Activated naive CD4-positive, alpha-beta T cell treated with anti-CD3 and anti-CD28 coated beads, Interleukin-2, amount 10 ng/mL, durations not matched to agents 7 days and 5 days (primary cell): ENCODE results near the gene PKDCC.

Experiments
- CTCF ChIA-PET: fragments of 350-600 bp; sonication (Branson Sonifier 250); formaldehyde crosslinking; loops from one replicate; lab custom pipeline; 2021; ENCODE audit warnings: antibody characterized with exemption; lab: Charles Lee
- DNase-seq: peaks from one replicate; pipeline ENCODE4 v3.0.0-alpha.2; 2020
- H3K27ac Mint-ChIP-seq: one replicate; pipeline ENCODE4 v1.8.0; 2021; ENCODE audit warnings: mild to moderate bottlenecking, moderate library complexity, mixed read lengths
- H3K27me3 Mint-ChIP-seq: one replicate; pipeline ENCODE4 v1.8.0; 2021; ENCODE audit warnings: mild to moderate bottlenecking, mixed read lengths
- H3K36me3 Mint-ChIP-seq: one replicate; pipeline ENCODE4 v1.8.0; 2021; ENCODE audit warnings: mixed read lengths
- H3K4me1 Mint-ChIP-seq: one replicate; pipeline ENCODE4 v1.8.0; 2021; ENCODE audit warnings: mixed read lengths
- H3K4me3 Mint-ChIP-seq: one replicate; pipeline ENCODE4 v1.8.0; 2021; ENCODE audit warnings: mild to moderate bottlenecking, moderate library complexity, mixed read lengths
- H3K9me3 Mint-ChIP-seq: one replicate; pipeline ENCODE4 v1.8.0; 2021; ENCODE audit warnings: mixed read lengths

Gene PKDCC

GRCh38 chr2:42036940-42037339 is 10.9 kb upstream of the PKDCC start:
- CTCF ChIA-PET, result no interaction called here
- no peak for DNase-seq
- peaks cover 20% of the 10 kb centered on the region for H3K27me3 Mint-ChIP-seq
- H3K36me3 Mint-ChIP-seq, result no peaks in the 10 kb centered on the region
- no peak overlapping the region for H3K4me3 Mint-ChIP-seq
- no peak overlapping the region for H3K27ac Mint-ChIP-seq
- no peaks in the 10 kb centered on the region for H3K4me1 Mint-ChIP-seq
- no peaks in the 10 kb centered on the region for H3K9me3 Mint-ChIP-seq

GRCh38 chr2:42040643-42041278 is 7.1 kb upstream of the PKDCC start:
- no peaks in the 10 kb centered on the region for H3K36me3 Mint-ChIP-seq

GRCh38 chr2:42041377-42042127 is 6.3 kb upstream of the PKDCC start:
- no peak for DNase-seq
- Mint-ChIP-seq H3K27me3 (peaks cover 62% of the 10 kb centered on the region), H3K4me1 (no peaks in the 10 kb centered on the region), H3K4me3 (no peak overlapping the region), H3K36me3 (no peaks in the 10 kb centered on the region), H3K27ac (no peak overlapping the region), H3K9me3 (no peaks in the 10 kb centered on the region)
- CTCF ChIA-PET, result interaction anchor here (1.1 kb wide), 1 partner anchor 174 kb away, joined by 3 read pairs; no protein-coding TSS in a partner anchor

More at GRCh38 chr2:42040643-42041278, 7.1 kb upstream of the PKDCC start:
- CTCF ChIA-PET, result interaction anchor here (1.1 kb wide), 1 partner anchor 174 kb away, joined by 3 read pairs; no protein-coding TSS in a partner anchor
- Mint-ChIP-seq H3K4me3 (no peak overlapping the region), H3K9me3 (no peaks in the 10 kb centered on the region), H3K4me1 (no peaks in the 10 kb centered on the region), H3K27ac (no peak overlapping the region), H3K27me3 (peaks cover 54% of the 10 kb centered on the region)
- DNase-seq, result no peak

- CTCF ChIA-PET, result no interaction called here
- peaks cover 2% of the 10 kb centered on the region for H3K4me1 Mint-ChIP-seq
- H3K27ac Mint-ChIP-seq, result no peak overlapping the region
- no peaks in the 10 kb centered on the region for H3K36me3 Mint-ChIP-seq
- no peak for DNase-seq
- no peak overlapping the region for H3K4me3 Mint-ChIP-seq
- no peaks in the 10 kb centered on the region for H3K9me3 Mint-ChIP-seq
- H3K27me3 Mint-ChIP-seq, result peaks cover 71% of the 10 kb centered on the region
These were observed 5.0 kb upstream of the PKDCC start for GRCh38 chr2:42042631-42043355.

- Mint-ChIP-seq H3K9me3 (no peaks in the 10 kb centered on the region), H3K27me3 (peaks cover 77% of the 10 kb centered on the region), H3K36me3 (no peaks in the 10 kb centered on the region), H3K4me3 (no peak overlapping the region), H3K4me1 (peaks cover 6% of the 10 kb centered on the region), H3K27ac (no peak overlapping the region)
- DNase-seq, result no peak
- CTCF ChIA-PET, result no interaction called here
These were observed 3.9 kb upstream of the PKDCC start for GRCh38 chr2:42043789-42044394.

GRCh38 chr2:42044939-42045338 is 2.9 kb upstream of the PKDCC start:
- H3K27me3 Mint-ChIP-seq, result peaks cover 88% of the 10 kb centered on the region
- no peak for DNase-seq
- CTCF ChIA-PET, result no interaction called here
- peaks cover 7% of the 10 kb centered on the region for H3K4me1 Mint-ChIP-seq
- no peak overlapping the region for H3K27ac Mint-ChIP-seq
- H3K9me3 Mint-ChIP-seq, result no peaks in the 10 kb centered on the region
- no peaks in the 10 kb centered on the region for H3K36me3 Mint-ChIP-seq
- H3K4me3 Mint-ChIP-seq, result no peak overlapping the region

GRCh38 chr2:42045352-42045751 is 2.5 kb upstream of the PKDCC start:
- no peaks in the 10 kb centered on the region for H3K9me3 Mint-ChIP-seq
- CTCF ChIA-PET, result no interaction called here
- H3K4me3 Mint-ChIP-seq, result no peak overlapping the region
- no peaks in the 10 kb centered on the region for H3K36me3 Mint-ChIP-seq
- no peak for DNase-seq
- H3K27me3 Mint-ChIP-seq, result peaks cover 88% of the 10 kb centered on the region
- H3K27ac Mint-ChIP-seq, result no peak overlapping the region
- peaks cover 7% of the 10 kb centered on the region for H3K4me1 Mint-ChIP-seq

GRCh38 chr2:42045848-42046748 is 1.7 kb upstream of the PKDCC start:
- Mint-ChIP-seq H3K9me3 (no peaks in the 10 kb centered on the region), H3K36me3 (no peaks in the 10 kb centered on the region), H3K27me3 (peaks cover 90% of the 10 kb centered on the region), H3K4me3 (no peak overlapping the region), H3K27ac (no peak overlapping the region), H3K4me1 (peaks cover 7% of the 10 kb centered on the region)
- DNase-seq, result no peak
- CTCF ChIA-PET, result no interaction called here

GRCh38 chr2:42046819-42047487 is 868 bp upstream of the PKDCC start:
- Mint-ChIP-seq H3K4me3 (peak overlapping the region; percentile 41), H3K27me3 (peaks cover 92% of the 10 kb centered on the region), H3K4me1 (peaks cover 7% of the 10 kb centered on the region), H3K9me3 (no peaks in the 10 kb centered on the region), H3K27ac (no peak overlapping the region), H3K36me3 (no peaks in the 10 kb centered on the region)
- DNase-seq, result no peak
- CTCF ChIA-PET, result no interaction called here

GRCh38 chr2:42048299-42049220 is 739 bp downstream of the PKDCC start:
- DNase-seq, result no peak
- no peaks in the 10 kb centered on the region for H3K36me3 Mint-ChIP-seq
- H3K4me3 Mint-ChIP-seq, result peak overlapping the region; percentile 18
- CTCF ChIA-PET, result interaction anchor here (0.8 kb wide), 1 partner anchor 19 kb away, joined by 3 read pairs; no protein-coding TSS in a partner anchor
- no peaks in the 10 kb centered on the region for H3K9me3 Mint-ChIP-seq
- peaks cover 7% of the 10 kb centered on the region for H3K4me1 Mint-ChIP-seq
- H3K27ac Mint-ChIP-seq, result no peak overlapping the region
- peaks cover 86% of the 10 kb centered on the region for H3K27me3 Mint-ChIP-seq

- Mint-ChIP-seq H3K36me3 (no peaks in the 10 kb centered on the region), H3K27me3 (peaks cover 86% of the 10 kb centered on the region), H3K9me3 (no peaks in the 10 kb centered on the region), H3K27ac (no peak overlapping the region), H3K4me3 (no peak overlapping the region), H3K4me1 (peaks cover 7% of the 10 kb centered on the region)
- DNase-seq, result no peak
- CTCF ChIA-PET, result interaction anchor here (0.8 kb wide), 1 partner anchor 19 kb away, joined by 3 read pairs; no protein-coding TSS in a partner anchor
These were observed 1.6 kb downstream of the PKDCC start for GRCh38 chr2:42049221-42050009.
